ENCODE measurements around the gene DIS3. TPM values are rescaled to one million over a fixed set of nuclear protein-coding genes. Genes with fewer than 3 reads are reported as not detected.

The DIS3 gene
- total and polyA plus RNA-seq, 2 of the 4 experiments (the other 2 are of a cell fraction): 19.3 to 33.3 TPM

DNA sequence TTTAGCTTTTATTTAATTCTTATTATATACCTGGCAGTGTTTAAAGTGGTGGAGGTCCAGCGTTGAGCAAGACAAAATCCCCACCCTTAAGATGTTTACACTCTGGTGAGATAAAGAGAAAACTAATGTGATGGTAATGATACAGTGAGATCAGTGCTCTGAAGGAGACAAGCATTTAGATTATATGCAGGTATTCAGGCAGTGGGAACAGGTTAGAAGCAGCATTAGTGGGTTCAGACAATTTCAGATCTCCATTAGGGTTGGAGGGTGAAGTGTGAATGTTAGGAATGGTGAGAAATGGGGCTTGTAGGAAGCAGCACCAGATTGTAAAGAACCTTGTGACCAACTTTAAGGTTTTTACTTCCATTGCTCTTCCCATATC lies 39.2 kb upstream of the DIS3 start:
- Histone ChIP-seq H3K27ac (ENCODE audit: insufficient read depth, low read length) (no peak overlapping the region), H2AK9ac (replicated peaks; ENCODE audit: low read depth, low read length, poor library complexity) (no peak overlapping the region), H2AK5ac (ENCODE audit: low read depth, low read length) (no peak overlapping the region), H3K56ac (ENCODE audit: extremely low read depth, insufficient read depth, low read length) (no peak overlapping the region), H3K4ac (ENCODE audit: low read depth, low read length) (no peak overlapping the region), H3K14ac (replicated peaks; ENCODE audit: low read depth, low read length) (no peak overlapping the region), H2BK5ac (ENCODE audit: low read depth, low read length, poor library complexity, severe bottlenecking) (no peak overlapping the region), H3K9me3 (ENCODE audit: control insufficient read depth, insufficient read depth, low read length) (no peaks in the 10 kb centered on the region), H2BK15ac (ENCODE audit: low read depth, low read length) (no peak overlapping the region), H3K23ac (ENCODE audit: low read depth, low read length) (no peak overlapping the region), H3K18ac (ENCODE audit: low read depth, low read length) (no peak overlapping the region), H2AFZ (replicated peaks; ENCODE audit: low read length, poor library complexity) (no peak overlapping the region), H3K27me3 (ENCODE audit: control insufficient read depth, insufficient read depth, low read length) (no peaks in the 10 kb centered on the region), H4K5ac (ENCODE audit: low read depth, low read length) (no peak overlapping the region), H3K9me1 (ENCODE audit: insufficient read depth, low read length) (no peaks in the 10 kb centered on the region), H3K36me3 (ENCODE audit: control insufficient read depth, insufficient read depth, low read length) (peaks cover 1% of the 10 kb centered on the region; the same call in 1 of the 2 replicates), H4K8ac (ENCODE audit: low read depth in 2 of 2, low read length in 2 of 2) (no peak overlapping the region), H3K4me2 (ENCODE audit: low read depth, low read length) (no peak overlapping the region), H4K91ac (ENCODE audit: insufficient read depth, low read depth, low read length) (no peak overlapping the region), H3K9ac (ENCODE audit: low read depth, low read length) (no peak overlapping the region), H4K20me1 (ENCODE audit: insufficient read depth, low read length) (no peaks in the 10 kb centered on the region), H3K4me1 (ENCODE audit: control insufficient read depth, insufficient read depth, low read length) (no peaks in the 10 kb centered on the region), H2BK120ac (ENCODE audit: low read depth, low read length) (no peak overlapping the region), H3K79me1 (ENCODE audit: low read depth in 1 of 2, low read length in 2 of 2) (peaks cover 0 to 3% of the 10 kb centered on the region in 2 experiments; a peak in 2 of 4 replicates), H3K4me3 (ENCODE audit: insufficient read depth, low read depth, low read length) (no peak overlapping the region), H2BK20ac (ENCODE audit: low read depth, low read length) (no peak overlapping the region)
- intact Hi-C loops (cut with micrococcal nuclease): no loop called here
- DNase-seq (no peak), ATAC-seq (ENCODE audit: low read depth) (no peak)
- ChIA-PET POLR2A (ENCODE audit: unreplicated experiment) (no interaction called here), CTCF (no interaction called here)
- WGBS, 2 experiments (ENCODE audit: extremely low coverage in 2 of 2, insufficient read length in 1 of 2): no CpG with 5 or more reads among the region's 1 CpG
- BruUV-seq (replicated peaks): no TSS peak
- dilution Hi-C loops (cut with HindIII; ENCODE audit: low sequenced_read_pairs, unreplicated experiment): no loop called here
- TF ChIP-seq FOS (IDR thresholded peaks at IDR 0.05; ENCODE audit: low read depth, low read length) (no peak), BHLHE40 (IDR thresholded peaks at IDR 0.05; ENCODE audit: low read depth, low read length) (no peak), SMC3 (IDR thresholded peaks at IDR 0.05; ENCODE audit: low read depth, low read length) (no peak), RCOR1 (IDR thresholded peaks at IDR 0.05; ENCODE audit: insufficient replicate concordance, low read length) (no peak), MAZ (IDR thresholded peaks at IDR 0.05; ENCODE audit: borderline replicate concordance, low read depth, low read length) (no peak), MAFK (IDR thresholded peaks at IDR 0.05; ENCODE audit: low read depth, low read length) (no peak), CEBPB (IDR thresholded peaks at IDR 0.05; ENCODE audit: low read depth, low read length) (no peak), POLR2A (IDR thresholded peaks at IDR 0.05; ENCODE audit: low read depth, low read length) (no peak), NFE2L2 (IDR thresholded peaks at IDR 0.05; ENCODE audit: low read depth, low read length) (no peak), RFX5 (IDR thresholded peaks at IDR 0.05; ENCODE audit: low read depth, low read length) (no peak), RAD21 (IDR thresholded peaks at IDR 0.05; ENCODE audit: low read length) (no peak), MXI1 (IDR thresholded peaks at IDR 0.05; ENCODE audit: borderline replicate concordance, low read depth, low read length) (no peak), CHD1 (IDR thresholded peaks at IDR 0.05; ENCODE audit: low read depth, low read length) (no peak)
- TF ChIP-seq, protein P1, sequence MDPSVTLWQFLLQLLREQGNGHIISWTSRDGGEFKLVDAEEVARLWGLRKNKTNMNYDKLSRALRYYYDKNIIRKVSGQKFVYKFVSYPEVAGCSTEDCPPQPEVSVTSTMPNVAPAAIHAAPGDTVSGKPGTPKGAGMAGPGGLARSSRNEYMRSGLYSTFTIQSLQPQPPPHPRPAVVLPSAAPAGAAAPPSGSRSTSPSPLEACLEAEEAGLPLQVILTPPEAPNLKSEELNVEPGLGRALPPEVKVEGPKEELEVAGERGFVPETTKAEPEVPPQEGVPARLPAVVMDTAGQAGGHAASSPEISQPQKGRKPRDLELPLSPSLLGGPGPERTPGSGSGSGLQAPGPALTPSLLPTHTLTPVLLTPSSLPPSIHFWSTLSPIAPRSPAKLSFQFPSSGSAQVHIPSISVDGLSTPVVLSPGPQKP (IDR thresholded peaks at IDR 0.05; ENCODE audit: borderline replicate concordance, low read depth, low read length): no peak
- TF ChIP-seq, protein P2, sequence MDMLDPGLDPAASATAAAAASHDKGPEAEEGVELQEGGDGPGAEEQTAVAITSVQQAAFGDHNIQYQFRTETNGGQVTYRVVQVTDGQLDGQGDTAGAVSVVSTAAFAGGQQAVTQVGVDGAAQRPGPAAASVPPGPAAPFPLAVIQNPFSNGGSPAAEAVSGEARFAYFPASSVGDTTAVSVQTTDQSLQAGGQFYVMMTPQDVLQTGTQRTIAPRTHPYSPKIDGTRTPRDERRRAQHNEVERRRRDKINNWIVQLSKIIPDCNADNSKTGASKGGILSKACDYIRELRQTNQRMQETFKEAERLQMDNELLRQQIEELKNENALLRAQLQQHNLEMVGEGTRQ (IDR thresholded peaks at IDR 0.05; ENCODE audit: low read depth, low read length): no peak
- TF ChIP-seq, protein P3, sequence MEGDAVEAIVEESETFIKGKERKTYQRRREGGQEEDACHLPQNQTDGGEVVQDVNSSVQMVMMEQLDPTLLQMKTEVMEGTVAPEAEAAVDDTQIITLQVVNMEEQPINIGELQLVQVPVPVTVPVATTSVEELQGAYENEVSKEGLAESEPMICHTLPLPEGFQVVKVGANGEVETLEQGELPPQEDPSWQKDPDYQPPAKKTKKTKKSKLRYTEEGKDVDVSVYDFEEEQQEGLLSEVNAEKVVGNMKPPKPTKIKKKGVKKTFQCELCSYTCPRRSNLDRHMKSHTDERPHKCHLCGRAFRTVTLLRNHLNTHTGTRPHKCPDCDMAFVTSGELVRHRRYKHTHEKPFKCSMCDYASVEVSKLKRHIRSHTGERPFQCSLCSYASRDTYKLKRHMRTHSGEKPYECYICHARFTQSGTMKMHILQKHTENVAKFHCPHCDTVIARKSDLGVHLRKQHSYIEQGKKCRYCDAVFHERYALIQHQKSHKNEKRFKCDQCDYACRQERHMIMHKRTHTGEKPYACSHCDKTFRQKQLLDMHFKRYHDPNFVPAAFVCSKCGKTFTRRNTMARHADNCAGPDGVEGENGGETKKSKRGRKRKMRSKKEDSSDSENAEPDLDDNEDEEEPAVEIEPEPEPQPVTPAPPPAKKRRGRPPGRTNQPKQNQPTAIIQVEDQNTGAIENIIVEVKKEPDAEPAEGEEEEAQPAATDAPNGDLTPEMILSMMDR (conservative IDR thresholded peaks at IDR 0.05; ENCODE audit: low read depth, low read length): no peak
- in situ Hi-C loops (cut with MboI; ENCODE audit: low sequenced_read_pairs): loop anchor here (25.0 kb wide), 1 partner anchor 891 kb away; no protein-coding TSS in a partner anchor
